IMR-90 (cell line): ENCODE results near the gene CASP2. TPM values are rescaled to one million over a fixed set of nuclear protein-coding genes. Genes with fewer than 3 reads are reported as not detected.

Source experiments
- ATAC-seq: fragments of 200-7000 bp; cut with Tn5 transposase; 2 replicates; pipeline ENCODE4 v1.9.1; 2020; ENCODE audit warnings: low read depth, mild to moderate bottlenecking, moderate library complexity
- BruUV-seq: library from RNA; stranded (reverse); fragments of 400-500 nt; replicated peaks from 2 replicates; lab custom pipeline; 2021; lab: Mats Ljungman, UMichigan
- CTCF ChIA-PET: fragments of 300-600 bp; formaldehyde crosslinking; extraction: SDS; loops from one replicate; lab custom pipeline; 2021; ENCODE audit warnings: antibody characterized with exemption; lab: Yijun Ruan, JAX
- POLR2A ChIA-PET: fragments of 300-600 bp; sonication (Branson Sonifier 250); formaldehyde crosslinking; loops from one replicate; lab custom pipeline; 2022; ENCODE audit warnings: antibody characterized with exemption; ENCODE audit not compliant: unreplicated experiment; lab: Charles Lee
- DNase-seq: peaks from one replicate; pipeline ENCODE4 v3.0.0; 2013
- H2AFZ ChIP-seq: replicated peaks from 2 replicates; pipeline ENCODE3; 2013; ENCODE audit warnings: low read length, mild to moderate bottlenecking; ENCODE audit not compliant: poor library complexity
- H2AK5ac ChIP-seq: 2 replicates; pipeline ENCODE4 v1.6.1; 2013; ENCODE audit warnings: low read depth, low read length, inconsistent platforms
- H2AK9ac ChIP-seq: replicated peaks from 2 replicates; pipeline ENCODE3; 2013; ENCODE audit warnings: mild to moderate bottlenecking, low read depth, low read length, moderate library complexity; ENCODE audit not compliant: poor library complexity
- H2BK120ac ChIP-seq: 2 replicates; pipeline ENCODE4 v1.6.1; 2013; ENCODE audit warnings: low read depth, low read length, inconsistent platforms
- H2BK15ac ChIP-seq: 3 replicates; pipeline ENCODE4 v1.6.1; 2013; ENCODE audit warnings: low read depth, low read length, inconsistent platforms
- H2BK20ac ChIP-seq: 2 replicates; pipeline ENCODE4 v1.6.1; 2013; ENCODE audit warnings: low read depth, mild to moderate bottlenecking, inconsistent platforms, low read length, moderate library complexity
- H2BK5ac ChIP-seq: 2 replicates; pipeline ENCODE4 v1.6.1; 2013; ENCODE audit warnings: mild to moderate bottlenecking, low read depth, low read length, inconsistent platforms; ENCODE audit not compliant: poor library complexity, severe bottlenecking
- H3K14ac ChIP-seq: replicated peaks from 2 replicates; pipeline ENCODE4 v1.6.1; 2013; ENCODE audit warnings: low read depth, low read length, inconsistent platforms
- H3K18ac ChIP-seq: 2 replicates; pipeline ENCODE4 v1.6.1; 2013; ENCODE audit warnings: low read depth, low read length, control low read depth
- H3K23ac ChIP-seq: 2 replicates; pipeline ENCODE4 v1.6.1; 2013; ENCODE audit warnings: low read depth, low read length, inconsistent platforms
- H3K27ac ChIP-seq: 2 replicates; pipeline ENCODE4 v1.5.1; 2013; ENCODE audit warnings: mild to moderate bottlenecking, control low read depth, low read length; ENCODE audit not compliant: insufficient read depth
- H3K27me3 ChIP-seq: 2 replicates; pipeline ENCODE4 v1.6.1; 2013; ENCODE audit warnings: low read length; ENCODE audit not compliant: control insufficient read depth, insufficient read depth
- H3K36me3 ChIP-seq: 2 replicates; pipeline ENCODE4 v1.6.1; 2013; ENCODE audit warnings: low read length, mixed read lengths; ENCODE audit not compliant: control insufficient read depth, insufficient read depth
- H3K4ac ChIP-seq: 2 replicates; pipeline ENCODE4 v1.6.1; 2013; ENCODE audit warnings: low read depth, low read length, inconsistent platforms
- H3K4me1 ChIP-seq: 2 replicates; pipeline ENCODE4 v1.6.1; 2013; ENCODE audit warnings: low read length, mixed read lengths; ENCODE audit not compliant: control insufficient read depth, insufficient read depth
- H3K4me2 ChIP-seq: 2 replicates; pipeline ENCODE4 v1.6.1; 2013; ENCODE audit warnings: low read depth, mild to moderate bottlenecking, control low read depth, low read length, moderate library complexity
- H3K4me3 ChIP-seq: 2 replicates; pipeline ENCODE4 v1.5.1; 2013; ENCODE audit warnings: low read depth, mild to moderate bottlenecking, control low read depth, low read length, moderate library complexity; ENCODE audit not compliant: insufficient read depth
- H3K56ac ChIP-seq: 2 replicates; pipeline ENCODE4 v1.6.1; 2013; ENCODE audit warnings: low read length, inconsistent platforms; ENCODE audit not compliant: insufficient read depth; ENCODE audit errors: extremely low read depth
- H3K79me1 ChIP-seq, 2 experiments: 2 replicates each; pipeline ENCODE4 v1.6.1; 2013; ENCODE audit warnings: low read length in 2 of 2, inconsistent platforms in 1 of 2, low read depth in 1 of 2
- H3K9ac ChIP-seq: 2 replicates; pipeline ENCODE4 v1.6.1; 2013; ENCODE audit warnings: low read depth, low read length, control low read depth
- H3K9me1 ChIP-seq: 2 replicates; pipeline ENCODE4 v1.6.1; 2013; ENCODE audit warnings: low read length, inconsistent platforms; ENCODE audit not compliant: insufficient read depth
- H3K9me3 ChIP-seq: 2 replicates; pipeline ENCODE4 v1.6.1; 2013; ENCODE audit warnings: low read length; ENCODE audit not compliant: control insufficient read depth, insufficient read depth
- H4K20me1 ChIP-seq: 2 replicates; pipeline ENCODE4 v1.6.1; 2013; ENCODE audit warnings: low read length, inconsistent platforms; ENCODE audit not compliant: insufficient read depth
- H4K5ac ChIP-seq: 2 replicates; pipeline ENCODE4 v1.6.1; 2013; ENCODE audit warnings: mild to moderate bottlenecking, low read depth, low read length, control low read depth
- H4K8ac ChIP-seq, 2 experiments: 2 replicates each; pipeline ENCODE4 v1.6.1; 2013; ENCODE audit warnings: low read depth in 2 of 2, low read length in 2 of 2, control low read depth in 1 of 2, inconsistent platforms in 1 of 2
- H4K91ac ChIP-seq: 2 replicates; pipeline ENCODE4 v1.6.1; 2013; ENCODE audit warnings: low read depth, low read length, inconsistent platforms; ENCODE audit not compliant: insufficient read depth
- CEBPB ChIP-seq: IDR thresholded peaks from 2 replicates; pipeline ENCODE4 v1.6.1; 2012; ENCODE audit warnings: low read depth, low read length, improper control_type of control experiment
- ELK1 ChIP-seq: fragments of 150-350 bp; IDR thresholded peaks from 2 replicates; pipeline ENCODE4 v1.6.1; 2016; ENCODE audit warnings: low read depth, mild to moderate bottlenecking, low read length, moderate library complexity, borderline replicate concordance
- FOS ChIP-seq: fragments of 150-350 bp; IDR thresholded peaks from 2 replicates; pipeline ENCODE4 v1.6.1; 2016; ENCODE audit warnings: low read depth, low read length
- MAFK ChIP-seq: IDR thresholded peaks from 2 replicates; pipeline ENCODE4 v1.6.1; 2012; ENCODE audit warnings: low read depth, low read length, improper control_type of control experiment
- RAD21 ChIP-seq: IDR thresholded peaks from 2 replicates; pipeline ENCODE4 v1.6.1; 2012; ENCODE audit warnings: low read length, improper control_type of control experiment
- RFX5 ChIP-seq: IDR thresholded peaks from 2 replicates; pipeline ENCODE4 v1.8.0; 2012; ENCODE audit warnings: low read depth, mild to moderate bottlenecking, low read length, moderate library complexity
- WGBS, 2 experiments: methylation state at CpG; one replicate each; pipeline versions ENCODE4 v1.1.5 to v1.1.7; 2013; ENCODE audit warnings: missing lambda C conversion rate in 2 of 2; ENCODE audit not compliant: insufficient read length in 1 of 2; ENCODE audit errors: extremely low coverage in 2 of 2; 5-methylcytosine and 5-hydroxymethylcytosine counted together
- dilution Hi-C: fragments of 300-500 bp; cut with HindIII; formaldehyde crosslinking; loops from one replicate; pipeline ENCODE4 v1.14.3; 2018; ENCODE audit warnings: low sequenced_read_pairs; ENCODE audit not compliant: unreplicated experiment
- in situ Hi-C: fragments of 300-500 bp; cut with MboI; formaldehyde crosslinking; loops from 3 replicates; pipeline ENCODE4 v1.14.3; 2019; ENCODE audit warnings: low sequenced_read_pairs, inconsistent platforms, mixed read lengths
- intact Hi-C: fragments of 100-400 bp; cut with micrococcal nuclease; formaldehyde crosslinking; loops from 2 replicates; pipeline ENCODE4 v1.10.0; 2022
- polyA plus RNA-seq, 3 experiments: library from polyadenylated mRNA; depleted of rRNA; stranded (reverse); fragments of >200 nt; gene quantifications; 2 replicates each; pipeline ENCODE4 v1.2.3, GENCODE V29; 2012; ENCODE audit warnings: low replicate concordance in 1 of 3
- total RNA-seq: library from RNA; depleted of rRNA; stranded (reverse); fragments of >200 nt; gene quantifications from 2 replicates; pipeline ENCODE4 v1.2.3, GENCODE V29; 2012
- TF ChIP-seq, protein P1 (sequence below): conservative IDR thresholded peaks from 2 replicates; pipeline ENCODE4 v1.5.1; 2012; ENCODE audit warnings: mild to moderate bottlenecking, low read depth, low read length, improper control_type of control experiment

CASP2 gene
- total and polyA plus RNA-seq, 2 of the 4 experiments (the other 2 are of a cell fraction), result 15.4 to 25.6 TPM

DNA sequence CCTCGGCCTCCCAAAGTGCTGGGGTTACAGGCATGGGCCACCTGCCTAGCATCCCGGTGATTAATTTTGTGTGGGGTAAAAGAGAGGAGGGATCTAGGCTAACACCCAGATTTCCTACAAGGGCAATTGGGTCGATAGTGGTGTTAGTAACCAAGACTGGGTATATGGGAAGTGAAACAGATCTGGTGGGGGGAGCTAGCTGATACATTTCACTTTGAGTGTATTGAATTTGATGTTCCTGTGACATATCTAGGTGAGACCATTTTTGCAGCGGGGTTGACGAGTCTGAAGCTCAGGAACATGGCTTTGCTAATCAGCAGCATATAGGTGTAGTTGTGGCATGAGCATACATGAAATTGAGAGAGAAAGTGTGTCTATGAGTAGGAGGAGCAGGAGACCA is 39.8 kb downstream of the CASP2 start:
- intact Hi-C loops (no loop called here), in situ Hi-C loops (no loop called here), dilution Hi-C loops (no loop called here)
- POLR2A ChIA-PET, result no interaction called here
- Histone ChIP-seq H3K79me1 (no peaks in the 10 kb centered on the region), H4K8ac (no peak overlapping the region), H2BK15ac (no peak overlapping the region), H3K27ac (no peak overlapping the region), H3K4me1 (peaks cover 9% of the 10 kb centered on the region), H4K5ac (no peak overlapping the region), H4K20me1 (no peaks in the 10 kb centered on the region), H2AFZ (no peak overlapping the region), H3K4ac (no peak overlapping the region), H3K36me3 (no peaks in the 10 kb centered on the region), H2BK20ac (no peak overlapping the region), H3K27me3 (no peaks in the 10 kb centered on the region), H3K9me3 (no peaks in the 10 kb centered on the region), H3K9ac (no peak overlapping the region), H2AK9ac (no peak overlapping the region), H3K4me2 (no peak overlapping the region), H3K18ac (no peak overlapping the region), H3K9me1 (no peaks in the 10 kb centered on the region), H3K14ac (no peak overlapping the region), H2BK120ac (no peak overlapping the region), H3K23ac (no peak overlapping the region), H4K91ac (no peak overlapping the region), H2AK5ac (no peak overlapping the region), H3K4me3 (no peak overlapping the region), H3K56ac (no peak overlapping the region), H2BK5ac (no peak overlapping the region)
- no peak for TF ChIP-seq CEBPB
- TF ChIP-seq RAD21, result no peak
- TF ChIP-seq ELK1, result no peak
- no peak for TF ChIP-seq RFX5
- no peak for TF ChIP-seq MAFK
- TF ChIP-seq, protein P1, sequence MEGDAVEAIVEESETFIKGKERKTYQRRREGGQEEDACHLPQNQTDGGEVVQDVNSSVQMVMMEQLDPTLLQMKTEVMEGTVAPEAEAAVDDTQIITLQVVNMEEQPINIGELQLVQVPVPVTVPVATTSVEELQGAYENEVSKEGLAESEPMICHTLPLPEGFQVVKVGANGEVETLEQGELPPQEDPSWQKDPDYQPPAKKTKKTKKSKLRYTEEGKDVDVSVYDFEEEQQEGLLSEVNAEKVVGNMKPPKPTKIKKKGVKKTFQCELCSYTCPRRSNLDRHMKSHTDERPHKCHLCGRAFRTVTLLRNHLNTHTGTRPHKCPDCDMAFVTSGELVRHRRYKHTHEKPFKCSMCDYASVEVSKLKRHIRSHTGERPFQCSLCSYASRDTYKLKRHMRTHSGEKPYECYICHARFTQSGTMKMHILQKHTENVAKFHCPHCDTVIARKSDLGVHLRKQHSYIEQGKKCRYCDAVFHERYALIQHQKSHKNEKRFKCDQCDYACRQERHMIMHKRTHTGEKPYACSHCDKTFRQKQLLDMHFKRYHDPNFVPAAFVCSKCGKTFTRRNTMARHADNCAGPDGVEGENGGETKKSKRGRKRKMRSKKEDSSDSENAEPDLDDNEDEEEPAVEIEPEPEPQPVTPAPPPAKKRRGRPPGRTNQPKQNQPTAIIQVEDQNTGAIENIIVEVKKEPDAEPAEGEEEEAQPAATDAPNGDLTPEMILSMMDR, result no peak
- no peak for TF ChIP-seq FOS
- 79% methylated on average over 2 of the region's 5 CpGs; no CpG with 5 or more reads in 1 of the 2 experiments for WGBS, 2 experiments
- no peak for ATAC-seq
- no peak for DNase-seq
- CTCF ChIA-PET, result no interaction called here
- no TSS peak for BruUV-seq
